IPS DF 4.7 (cell line): ENCODE measurements around the gene ITGA8.

Experiments
- DNase-seq: peaks from one replicate; pipeline ENCODE4 v3.0.0-alpha.2; 2013; ENCODE audit warnings: low spot score; ENCODE audit errors: extremely low read depth

Gene ITGA8

DNA sequence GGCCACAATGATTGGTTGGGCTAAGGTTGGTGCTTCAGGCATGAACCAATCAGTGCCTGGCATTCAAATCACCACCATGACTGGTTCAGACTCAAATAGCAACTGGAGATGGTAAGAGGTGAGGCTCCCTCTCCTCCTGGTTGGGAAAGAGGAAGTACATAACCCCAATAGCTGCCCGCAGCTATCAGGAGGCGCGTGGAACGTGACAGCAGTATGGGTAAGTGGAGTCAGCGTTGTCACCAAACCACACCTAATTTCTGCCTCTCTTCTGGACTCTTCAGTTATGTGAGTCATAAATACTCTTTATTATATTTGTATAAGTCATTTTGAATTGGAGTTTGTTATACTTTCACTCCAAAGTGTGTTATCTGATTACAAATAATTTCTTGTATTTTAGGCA lies 17.9 kb upstream of the ITGA8 start:
- no peak for DNase-seq

- no peak for DNase-seq
Measured at GRCh38 chr10:15735763-15736162, 16.0 kb upstream of the ITGA8 start.

- DNase-seq, result no peak
Measured at GRCh38 chr10:15730341-15730740, 10.6 kb upstream of the ITGA8 start.

DNA sequence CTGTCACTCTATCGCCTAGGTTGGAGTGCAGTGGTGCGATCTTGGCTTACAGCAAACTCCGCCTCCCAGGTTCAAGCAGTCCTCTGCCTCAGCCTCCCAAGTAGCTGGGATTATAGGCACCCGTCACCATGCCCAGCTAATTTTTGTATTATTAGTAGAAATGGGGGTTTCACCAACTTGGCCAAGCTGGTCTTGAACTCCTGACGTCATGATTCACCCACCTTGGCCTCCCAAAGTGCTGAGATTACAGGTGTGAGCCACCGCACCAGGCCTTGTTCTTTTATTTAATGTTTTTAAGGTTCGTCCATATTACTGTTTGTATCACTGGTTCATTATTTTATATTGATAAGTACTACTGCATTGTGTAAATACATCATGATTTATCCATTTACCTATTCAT lies 10.2 kb upstream of the ITGA8 start:
- no peak for DNase-seq

DNA sequence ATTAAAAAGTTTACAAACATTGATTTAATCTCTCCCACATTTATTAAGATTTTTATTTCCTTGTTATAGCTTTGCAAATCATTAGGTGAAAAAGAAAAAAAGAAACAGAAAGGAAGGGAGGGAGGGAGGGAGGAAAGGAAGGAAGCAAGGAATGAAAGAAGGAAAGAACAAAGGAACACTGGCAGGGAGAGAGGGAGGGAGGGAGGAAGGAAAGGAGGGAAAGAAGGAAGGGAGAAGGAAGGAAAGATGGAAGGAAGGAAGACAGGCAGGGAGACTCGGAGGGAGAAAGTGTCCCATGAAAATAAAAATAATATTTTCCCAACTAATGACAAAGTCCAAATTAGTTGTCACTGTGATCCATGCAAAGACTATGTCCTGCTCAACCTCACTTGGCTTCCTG lies 6.3 kb upstream of the ITGA8 start:
- DNase-seq, result no peak

DNA sequence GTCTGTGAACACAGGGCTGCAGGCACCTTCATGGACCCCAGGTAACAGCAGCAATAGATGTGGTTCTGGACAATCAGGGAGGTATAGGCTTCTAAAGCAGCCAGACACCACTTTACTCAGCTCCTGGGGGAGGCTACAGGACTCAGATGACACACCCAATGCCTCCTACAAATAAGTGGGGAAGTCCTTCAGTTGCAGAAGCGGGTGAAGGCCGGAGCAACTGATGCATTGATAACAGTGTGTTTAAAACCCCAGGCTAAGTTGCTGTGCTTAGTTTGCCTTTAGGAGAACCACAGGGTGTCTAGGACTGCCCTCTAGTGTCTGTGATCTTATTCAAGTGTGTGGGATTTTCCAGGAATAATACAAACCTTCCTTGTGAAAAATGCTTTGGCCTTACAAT lies 5.9 kb upstream of the ITGA8 start:
- no peak for DNase-seq

DNA sequence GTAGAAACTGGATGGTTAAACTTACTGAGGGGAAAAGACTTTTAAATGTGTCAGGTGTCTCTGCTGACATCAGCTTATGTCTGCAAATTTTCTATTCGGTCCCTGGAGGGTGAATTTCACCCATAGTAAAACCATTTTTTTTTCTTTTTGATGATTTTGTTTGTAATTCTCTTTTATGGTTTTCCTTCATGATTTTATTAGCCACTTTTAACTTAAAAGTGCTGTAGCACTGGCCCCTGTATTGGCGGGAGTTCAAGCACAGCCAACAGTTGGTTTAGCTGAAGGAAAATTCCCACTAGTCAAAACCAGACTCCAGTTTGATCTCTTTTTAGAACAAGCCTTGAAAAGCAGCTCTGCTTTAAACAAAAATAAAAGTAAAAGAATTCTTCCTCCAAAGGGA lies 5.0 kb upstream of the ITGA8 start:
- no peak for DNase-seq

DNA sequence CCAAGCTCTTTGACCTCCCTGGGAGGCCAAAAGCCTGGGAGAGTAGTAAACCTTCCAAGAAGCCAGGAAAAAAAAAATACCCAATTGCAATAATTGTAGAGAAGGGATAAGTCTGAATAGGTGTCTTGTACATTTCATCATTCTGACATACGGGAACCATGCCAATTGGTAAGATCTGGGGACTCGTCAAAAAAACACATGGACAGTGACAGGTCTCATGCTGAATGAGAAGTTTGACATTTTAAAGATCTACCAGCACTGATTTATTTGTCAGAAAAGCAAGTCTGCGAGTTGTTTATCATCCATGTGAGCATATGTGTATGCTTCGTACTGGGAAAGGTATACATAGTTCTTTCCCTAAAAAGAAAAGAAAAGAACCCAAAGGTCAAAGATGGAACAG lies 4.1 kb upstream of the ITGA8 start:
- no peak for DNase-seq

DNA sequence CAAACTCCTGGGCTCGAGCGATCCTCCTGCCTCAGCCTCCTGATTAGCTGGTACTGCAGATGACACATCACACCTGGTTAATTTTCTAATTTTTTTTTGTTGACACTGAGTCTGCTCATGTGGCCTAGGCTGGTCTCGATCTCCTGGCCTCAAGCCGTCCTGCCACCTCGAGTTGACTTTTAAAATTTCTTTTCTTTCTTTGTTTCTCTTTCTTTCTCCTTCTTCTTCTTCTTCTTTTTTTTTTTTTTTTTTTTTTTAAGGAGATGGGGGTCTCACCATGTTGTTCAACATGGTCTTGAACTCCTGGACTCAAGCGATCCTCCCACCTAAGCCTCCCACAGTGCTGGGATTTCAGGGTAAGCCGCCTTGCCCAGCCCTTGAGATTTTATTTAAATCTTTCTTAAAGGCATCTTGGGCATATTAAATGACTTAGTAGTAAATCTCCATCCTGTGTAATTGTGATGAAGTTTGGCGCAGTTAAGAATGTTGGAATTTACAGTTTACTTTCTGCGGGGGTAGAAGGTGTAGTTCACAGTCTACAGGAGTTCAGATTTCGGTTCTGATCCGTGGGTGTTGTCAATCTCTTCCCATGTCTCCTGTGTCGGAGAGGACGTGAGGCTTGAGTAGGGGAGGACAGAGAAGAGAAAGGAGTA lies 1.0 kb upstream of the ITGA8 start:
- no peak for DNase-seq

DNA sequence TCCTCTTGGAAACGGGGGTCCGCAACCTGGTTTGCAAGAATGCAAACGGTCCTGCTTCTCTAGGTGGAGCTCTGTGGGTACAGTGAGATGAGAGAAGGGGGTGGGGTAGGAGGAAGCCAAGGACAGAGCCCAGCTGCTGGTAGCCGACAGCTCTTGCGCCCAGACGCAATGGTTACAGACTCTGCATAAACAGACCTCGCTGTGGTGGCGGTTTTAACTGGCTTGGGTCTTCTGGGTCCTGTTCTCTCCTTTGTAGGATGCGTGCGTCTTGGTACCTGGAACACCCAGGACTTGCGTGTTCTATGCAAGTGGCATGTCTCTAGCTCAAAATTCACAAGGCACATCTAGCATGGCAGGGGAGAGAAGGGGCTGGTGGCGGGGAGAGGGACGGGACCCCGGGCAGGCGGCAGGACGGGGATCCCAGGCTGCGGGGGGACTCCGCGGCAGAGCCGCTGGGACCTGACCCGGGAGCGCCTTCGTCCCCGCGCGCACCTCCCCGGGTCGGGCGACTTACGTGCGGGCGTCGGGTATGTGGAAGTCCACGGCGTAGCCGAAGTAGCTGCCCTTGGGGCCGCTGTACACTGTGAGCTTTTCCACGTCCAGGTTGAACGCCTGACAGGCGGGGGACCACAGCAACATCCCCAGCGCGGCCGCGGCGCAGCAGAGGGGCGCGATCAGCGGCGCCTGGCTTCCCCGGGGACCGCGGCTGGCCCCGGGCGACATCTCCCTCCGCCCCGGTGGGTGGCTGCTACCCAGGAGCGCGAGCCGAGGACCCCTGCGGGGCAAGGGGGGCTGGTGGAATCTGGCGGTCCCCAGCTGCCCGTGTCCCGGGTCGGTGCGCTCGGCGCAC lies 448 bp downstream of the ITGA8 start:
- no peak for DNase-seq

- no peak for DNase-seq
Measured at GRCh38 chr10:15718694-15719048, 1.1 kb downstream of the ITGA8 start.

DNA sequence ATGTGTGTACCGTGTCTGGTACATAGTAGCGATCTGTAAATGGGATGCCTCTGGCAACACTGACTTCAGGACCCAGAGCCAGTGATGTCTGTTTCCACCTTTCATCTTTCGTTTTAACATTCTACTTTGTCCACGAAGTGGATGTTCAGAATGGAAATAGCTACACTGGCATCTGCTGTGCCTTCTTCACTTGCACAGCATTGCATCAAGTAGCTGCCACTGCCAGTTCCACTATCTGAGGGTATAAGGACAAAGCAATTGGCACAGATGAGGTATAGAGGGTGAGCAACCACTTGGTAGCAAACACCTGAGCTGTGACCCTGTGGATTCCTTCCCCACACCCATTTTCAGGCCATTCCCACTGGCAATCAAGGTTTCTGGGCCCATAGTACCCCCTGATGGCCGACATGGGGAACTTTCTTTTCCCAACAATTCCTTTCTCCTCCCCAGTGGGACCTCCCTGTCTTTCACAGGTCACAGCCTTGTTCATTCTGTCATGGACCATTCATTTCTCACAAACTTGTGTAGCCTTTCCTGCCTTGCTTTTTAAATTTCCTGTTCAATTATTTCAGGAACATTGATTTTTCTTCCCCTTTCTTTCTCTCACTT lies 4.0 kb downstream of the ITGA8 start:
- DNase-seq, result no peak

- no peak for DNase-seq
Measured at GRCh38 chr10:15714847-15715246, 4.9 kb downstream of the ITGA8 start.

GRCh38 chr10:15712883-15713282 lies 6.8 kb downstream of the ITGA8 start:
- no peak for DNase-seq

- no peak for DNase-seq
Measured at GRCh38 chr10:15710455-15710854, 9.3 kb downstream of the ITGA8 start.

GRCh38 chr10:15705298-15705697 lies 14.4 kb downstream of the ITGA8 start:
- no peak for DNase-seq

DNA sequence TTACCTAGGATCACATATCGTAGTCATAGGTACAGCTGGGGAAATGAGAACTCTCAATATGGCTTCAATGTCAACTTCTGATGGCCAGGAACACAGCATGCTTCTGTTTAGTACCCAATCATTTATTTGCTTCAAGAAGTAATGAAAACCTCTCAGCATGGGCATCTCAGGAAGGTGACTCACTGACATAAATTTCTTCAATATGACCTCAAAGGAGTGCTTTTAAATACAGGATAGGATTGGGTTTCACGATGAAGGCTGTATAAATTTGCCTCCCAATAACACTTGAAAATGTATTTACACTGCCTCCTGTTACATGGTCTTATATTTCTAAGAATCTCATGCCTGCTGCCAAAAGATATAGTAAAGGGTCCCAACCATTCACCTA lies 15.1 kb downstream of the ITGA8 start:
- DNase-seq, result no peak

- DNase-seq, result no peak
Measured at GRCh38 chr10:15703944-15704580, 15.7 kb downstream of the ITGA8 start.

DNA sequence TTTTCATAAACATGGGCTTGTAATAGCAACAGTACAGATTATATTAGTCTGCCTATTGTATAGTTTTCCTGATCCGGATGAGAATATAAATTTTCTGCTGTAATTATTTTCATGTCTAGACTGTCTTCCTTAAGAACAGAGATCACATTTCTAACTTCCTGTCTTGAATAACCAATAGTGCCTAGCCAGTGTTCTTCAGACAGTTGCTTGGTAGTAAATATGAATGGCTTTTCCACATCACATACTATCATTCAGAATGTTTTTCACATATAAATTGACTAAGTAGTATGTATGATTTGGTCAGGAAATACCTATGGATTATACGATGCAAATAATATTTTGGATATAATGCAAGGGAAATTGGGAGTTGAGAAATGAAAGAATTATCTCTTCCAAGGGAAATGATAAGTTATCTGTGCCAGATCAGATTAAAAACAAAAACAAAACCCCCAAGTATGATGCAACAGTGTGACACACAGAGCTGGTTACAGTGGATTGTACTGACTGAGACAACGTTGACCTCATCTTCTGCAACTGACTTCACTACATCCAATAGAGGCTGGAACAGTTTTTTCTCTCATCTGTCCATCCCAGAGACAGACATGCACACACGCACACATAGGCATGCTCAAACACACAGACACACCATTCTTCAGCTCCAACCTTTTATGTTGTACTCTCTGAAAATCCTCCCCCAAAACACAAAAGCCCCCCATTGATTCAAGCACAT lies 16.4 kb downstream of the ITGA8 start:
- DNase-seq, result no peak

DNA sequence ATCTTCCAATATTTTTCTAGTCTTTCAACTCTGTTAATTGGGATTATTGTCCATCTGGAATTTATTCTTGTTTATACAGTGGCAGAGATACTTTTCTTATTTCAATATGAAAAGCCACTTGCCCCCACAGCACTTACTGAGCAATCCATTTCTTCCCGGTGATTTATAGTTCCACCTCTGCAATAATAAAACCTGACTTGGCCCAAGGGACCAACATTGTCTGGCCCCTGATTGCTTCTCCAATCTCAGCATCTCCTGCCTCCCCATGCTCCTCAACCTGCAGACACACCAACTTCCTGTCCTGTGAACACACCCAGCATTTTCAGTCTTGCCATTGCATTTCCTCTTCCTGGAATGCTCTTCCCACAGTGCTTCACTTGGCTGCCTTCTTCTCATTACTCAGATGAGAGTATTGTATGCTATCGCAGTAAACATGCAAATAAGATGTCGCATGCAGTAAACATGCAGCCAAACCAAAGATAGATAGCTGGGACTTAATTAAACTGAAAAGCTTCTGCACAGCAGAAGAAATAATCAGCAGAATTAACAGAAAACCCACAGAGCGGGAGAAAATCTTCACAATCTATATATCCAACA lies 19.5 kb downstream of the ITGA8 start:
- DNase-seq, result no peak

GRCh38 chr10:15695852-15696251 lies 23.9 kb downstream of the ITGA8 start:
- no peak for DNase-seq
